HG03469 (cell line): ENCODE results near the gene MIR17HG.
"Not testable (repeated sequence)": the region's sequence is repeated elsewhere in the genome, so short reads cannot be mapped to it uniquely, and the experiment has no call there.

Experiments
- ATAC-seq: cut with Tn5 transposase; IDR thresholded peaks from one replicate; pipeline ENCODE4 v1.9.1; 2021; ENCODE audit warnings: mild to moderate bottlenecking, moderate library complexity, moderate number of reproducible peaks; ENCODE audit not compliant: unreplicated experiment

Gene MIR17HG

GRCh38 chr13:91346850-91347201 is 661 bp upstream of the MIR17HG start:
- peak; percentile 8 for ATAC-seq

- ATAC-seq: peak; percentile 18
Measured at GRCh38 chr13:91347996-91348905, 764 bp downstream of the MIR17HG start.

- peak; percentile 33 for ATAC-seq
Measured at GRCh38 chr13:91348906-91349435, 1.5 kb downstream of the MIR17HG start.

- ATAC-seq: no peak
Measured at GRCh38 chr13:91349992-91350911, 2.8 kb downstream of the MIR17HG start.

GRCh38 chr13:91351123-91351522 is 3.6 kb downstream of the MIR17HG start:
- ATAC-seq: no peak

- no peak for ATAC-seq
Measured at GRCh38 chr13:91351980-91352379, 4.5 kb downstream of the MIR17HG start.

GRCh38 chr13:91352891-91353290 is 5.4 kb downstream of the MIR17HG start:
- ATAC-seq: not testable (repeated sequence)

GRCh38 chr13:91353494-91353893 is 6.0 kb downstream of the MIR17HG start:
- ATAC-seq: no peak

GRCh38 chr13:91355099-91355825 is 7.8 kb downstream of the MIR17HG start:
- ATAC-seq: no peak

- ATAC-seq: no peak
Measured at GRCh38 chr13:91355826-91356710, 8.6 kb downstream of the MIR17HG start.

- ATAC-seq: no peak
Measured at GRCh38 chr13:91356919-91357612, 9.6 kb downstream of the MIR17HG start.

- no peak for ATAC-seq
Measured at GRCh38 chr13:91357613-91358386, 10.3 kb downstream of the MIR17HG start.

- no peak for ATAC-seq
Measured at GRCh38 chr13:91358387-91358782, 10.9 kb downstream of the MIR17HG start.

GRCh38 chr13:91359111-91359510 is 11.6 kb downstream of the MIR17HG start:
- no peak for ATAC-seq

GRCh38 chr13:91359631-91360030 is 12.1 kb downstream of the MIR17HG start:
- ATAC-seq: no peak

GRCh38 chr13:91360246-91360751 is 12.8 kb downstream of the MIR17HG start:
- no peak for ATAC-seq

- no peak for ATAC-seq
Measured at GRCh38 chr13:91361755-91362271, 14.3 kb downstream of the MIR17HG start.

GRCh38 chr13:91362908-91363307 is 15.4 kb downstream of the MIR17HG start:
- no peak for ATAC-seq
